HepG2 (cell line): Measurements from ENCODE around the gene MAMDC2.

Experiments used
- ASH2L ChIP-seq: fragments of 300-600, 200-600 bp; sonication (generic); IDR thresholded peaks from 2 replicates; pipeline ENCODE4 v1.7.0; 2017; ENCODE audit warnings: low read depth, mild to moderate bottlenecking, moderate library complexity, mixed read lengths, low read length; ENCODE audit not compliant: insufficient read length
- ATF4 ChIP-seq, 2 experiments: fragments of 450-650 bp in 1 of 2; sonication (generic) in 1 of 2; formaldehyde crosslinking; IDR thresholded peaks; 2 replicates each; pipeline versions ENCODE4 v1.5.0 to v1.8.0; 2020 to 2022; ENCODE audit warnings: mild to moderate bottlenecking in 1 of 2, missing genetic modification reagents in 1 of 2
- CHD2 ChIP-seq: IDR thresholded peaks from 2 replicates; pipeline ENCODE4 v1.6.1; 2011; ENCODE audit warnings: low read depth, low read length, improper control_type of control experiment
- KAT7 ChIP-seq: IDR thresholded peaks from 2 replicates; pipeline ENCODE4 v1.6.1; 2018; ENCODE audit warnings: borderline replicate concordance, missing compliant biosample characterization
- KLF11 ChIP-seq: IDR thresholded peaks from 2 replicates; pipeline ENCODE4 v1.6.1; 2016; ENCODE audit warnings: missing compliant biosample characterization
- MAFK ChIP-seq, 2 experiments: IDR thresholded peaks in 1 of 2; conservative IDR thresholded peaks in 1 of 2; 2 replicates each; pipeline ENCODE4 v1.6.1; 2011; ENCODE audit warnings: improper control_type of control experiment in 2 of 2, low read length in 2 of 2
- NBN ChIP-seq: fragments of 450-650 bp; conservative IDR thresholded peaks from 2 replicates; pipeline ENCODE4 v1.6.1; 2017
- SMARCC2 ChIP-seq: fragments of 450-650 bp; IDR thresholded peaks from 2 replicates; pipeline ENCODE4 v1.6.1; 2017; ENCODE audit warnings: antibody characterized with exemption, mild to moderate bottlenecking
- SP1 ChIP-seq, 2 experiments: fragments of 450-650 bp in 1 of 2; sonication (generic) in 1 of 2; formaldehyde crosslinking in 1 of 2; IDR thresholded peaks; 2 replicates each; pipeline versions ENCODE4 v1.4.0 to v1.6.1; 2016 to 2020; ENCODE audit warnings: missing genetic modification reagents in 1 of 2
- ZNF260 ChIP-seq: sonication (generic); formaldehyde crosslinking; IDR thresholded peaks from 2 replicates; pipeline ENCODE4 v1.4.0; 2020; ENCODE audit warnings: missing genetic modification reagents, low read depth, mild to moderate bottlenecking, borderline replicate concordance
- ZNF292 ChIP-seq: sonication (generic); formaldehyde crosslinking; IDR thresholded peaks from 2 replicates; pipeline ENCODE4 v1.8.1; 2022; ENCODE audit warnings: mild to moderate bottlenecking, low read depth, missing genetic modification reagents, borderline replicate concordance
- ZNF773 ChIP-seq: sonication (generic); formaldehyde crosslinking; IDR thresholded peaks from 2 replicates; pipeline ENCODE4 v1.4.0; 2020; ENCODE audit warnings: missing genetic modification reagents, borderline replicate concordance

GRCh38 chr9:70232476-70232875 is 188.8 kb downstream of the MAMDC2 start:
- TF ChIP-seq ZNF260 (CRISPR knock-in tag) = no peak
- no peak for TF ChIP-seq KAT7 (CRISPR knock-in tag)
- TF ChIP-seq ZNF773 = no peak
- TF ChIP-seq MAFK (conservative IDR thresholded peaks at IDR 0.05 in 1 of 2, IDR thresholded peaks at IDR 0.05 in 1 of 2; ENCODE audit: low read length in 2 of 2) = no peak
- TF ChIP-seq KLF11 (CRISPR knock-in tag) = no peak
- TF ChIP-seq ASH2L = no peak
- TF ChIP-seq ZNF292 = no peak
- TF ChIP-seq SP1 (IDR thresholded peaks at IDR 0.05) = no peak
- no peak for TF ChIP-seq SP1 (CRISPR knock-in tag; IDR thresholded peaks at IDR 0.05)
- TF ChIP-seq CHD2 = no peak
- TF ChIP-seq ATF4 (CRISPR knock-in tag; IDR thresholded peaks at IDR 0.05) = no peak
- no peak for TF ChIP-seq SMARCC2
- TF ChIP-seq NBN = no peak
